GM12875 (cell line): ENCODE data around the gene NDUFA13.
"Not testable (repeated sequence)": the region's sequence is repeated elsewhere in the genome, so short reads cannot be mapped to it uniquely, and the experiment has no call there.

Experiments used
- H3K4me3 ChIP-seq: one replicate; pipeline ENCODE4 v1.5.1; 2011; ENCODE audit warnings: low read depth, low read length, control low read depth
- CTCF ChIP-seq: IDR thresholded peaks from 2 replicates; pipeline ENCODE4 v1.5.1; 2011; ENCODE audit warnings: low read depth, mild to moderate bottlenecking, control low read depth, inconsistent platforms, low read length, moderate library complexity, borderline replicate concordance; ENCODE audit not compliant: insufficient read depth

Gene NDUFA13

GRCh38 chr19:19515642-19516519 lies at the start of gene NDUFA13:
Gene NDUFA13 (plus strand): TSS chr19:19516225. CDS start chr19:19516239, 14 bp downstream.
- no peak for TF ChIP-seq CTCF
- H3K4me3 ChIP-seq: peak within 1 kb of the TSS; percentile 77

GRCh38 chr19:19468424-19469050 lies 47.5 kb upstream of the NDUFA13 start:
- no peak overlapping the region for H3K4me3 ChIP-seq
- TF ChIP-seq CTCF: no peak

DNA sequence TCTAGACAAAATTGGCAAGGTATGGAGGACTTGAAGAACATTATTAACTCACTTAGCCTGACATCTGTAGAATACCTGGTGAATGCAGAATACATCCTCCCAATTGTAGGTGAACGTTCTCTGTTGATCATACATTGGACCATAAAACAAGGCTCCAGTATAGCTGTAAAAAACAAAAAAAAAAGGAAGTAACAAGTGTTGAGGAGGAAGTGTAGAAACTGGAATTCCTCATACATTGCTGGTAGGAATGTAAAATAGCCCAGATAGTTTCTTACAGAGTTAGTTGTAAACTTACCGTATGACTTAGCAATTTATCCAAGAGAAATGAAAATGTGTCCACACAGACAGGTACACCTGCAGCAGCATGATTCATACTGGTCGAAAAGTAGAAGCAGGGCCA lies 45.4 kb upstream of the NDUFA13 start:
- no peak overlapping the region for H3K4me3 ChIP-seq
- no peak for TF ChIP-seq CTCF

DNA sequence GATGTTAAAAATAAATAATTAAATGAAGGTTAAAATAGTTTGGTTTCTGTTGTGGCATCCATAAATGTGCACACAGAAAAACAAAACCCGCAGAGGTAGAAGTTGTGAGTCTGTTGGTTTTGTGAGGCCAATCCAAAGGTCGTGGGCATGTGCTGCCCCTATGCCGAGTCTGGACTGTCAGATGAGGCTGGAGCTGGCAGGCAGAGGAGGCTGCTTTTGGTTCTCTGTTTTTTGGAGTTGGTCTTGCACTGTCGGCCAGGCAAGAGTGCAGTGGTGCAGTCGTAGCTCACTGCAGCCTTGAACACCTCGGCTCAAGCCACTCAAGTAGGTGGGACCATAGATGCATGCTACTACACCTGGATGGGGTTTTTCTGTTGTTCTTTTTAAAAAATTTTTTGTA lies 44.3 kb upstream of the NDUFA13 start:
- TF ChIP-seq CTCF: no peak
- no peak overlapping the region for H3K4me3 ChIP-seq

- not testable (repeated sequence) for H3K4me3 ChIP-seq
Measured at GRCh38 chr19:19472106-19472505, 43.9 kb upstream of the NDUFA13 start.

DNA sequence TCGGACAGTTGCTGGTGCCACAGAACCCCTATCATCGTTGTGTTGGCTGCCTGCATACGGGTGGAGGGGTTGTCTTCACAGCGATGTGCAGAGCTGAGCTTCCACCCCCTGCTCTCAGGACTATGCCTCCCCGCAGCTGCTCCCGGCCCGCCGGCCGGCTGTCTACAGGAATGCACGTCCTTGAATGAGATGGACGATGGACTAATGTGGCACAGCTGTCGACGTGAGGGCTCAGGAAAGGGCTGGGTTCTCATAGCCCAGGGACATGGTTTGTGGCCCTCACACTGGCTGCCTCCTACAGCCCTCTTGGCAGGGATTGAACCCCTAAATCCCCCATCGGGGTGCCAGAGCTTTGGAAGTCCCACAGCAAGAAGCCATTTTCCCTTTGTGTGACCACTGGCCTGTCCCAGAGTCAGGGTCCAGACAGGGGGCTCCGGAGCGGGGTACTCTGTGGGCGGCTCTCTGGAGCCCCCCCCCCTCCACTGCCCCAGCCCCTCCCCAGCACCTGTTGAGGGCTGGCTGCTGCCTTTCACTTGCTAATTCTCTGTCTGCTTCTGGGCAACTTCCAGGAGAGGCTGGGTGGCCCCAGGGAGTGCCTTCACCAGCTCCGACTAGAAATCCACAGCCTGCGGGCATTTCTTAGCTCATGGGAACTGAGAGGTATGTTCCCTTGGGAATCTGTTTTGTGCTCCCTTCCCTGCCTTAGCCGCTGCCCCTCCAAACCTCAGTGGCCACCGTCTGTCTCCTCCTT lies 40.8 kb upstream of the NDUFA13 start:
- no peak for TF ChIP-seq CTCF

More for the DNA sequence above, 40.8 kb upstream of the NDUFA13 start:
- no peak overlapping the region for H3K4me3 ChIP-seq
